SIG-M5 (cell line): ENCODE measurements around the gene WWOX.

ENCODE experiments used
- DNase-seq: peaks from one replicate; lab custom pipeline; 2025; lab: John Stamatoyannopoulos, UW

WWOX gene

GRCh38 chr16:78142788-78143187 is 43.3 kb downstream of the WWOX start:
- no peak for DNase-seq

DNA sequence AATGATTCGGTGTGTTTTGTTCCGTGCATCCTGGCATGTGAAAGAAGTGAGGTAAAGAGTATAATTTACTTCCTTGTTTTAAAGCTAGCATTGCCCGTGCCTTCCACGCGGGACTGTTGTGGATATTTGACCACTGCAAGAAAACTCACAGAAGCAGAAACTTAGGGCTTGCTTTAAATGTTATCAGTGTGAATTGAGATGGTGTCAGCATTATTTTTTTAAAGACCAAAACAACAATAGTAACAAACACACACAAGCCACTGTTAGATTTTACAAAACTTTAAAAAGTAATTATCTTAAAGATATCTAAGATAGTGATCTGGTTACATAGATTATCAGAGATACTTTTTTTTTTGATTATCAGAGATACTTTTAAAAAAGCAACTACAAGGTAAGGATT is 47.4 kb downstream of the WWOX start:
- DNase-seq, result no peak

- DNase-seq, result no peak
These were observed 48.5 kb downstream of the WWOX start for GRCh38 chr16:78147911-78148401.

DNA sequence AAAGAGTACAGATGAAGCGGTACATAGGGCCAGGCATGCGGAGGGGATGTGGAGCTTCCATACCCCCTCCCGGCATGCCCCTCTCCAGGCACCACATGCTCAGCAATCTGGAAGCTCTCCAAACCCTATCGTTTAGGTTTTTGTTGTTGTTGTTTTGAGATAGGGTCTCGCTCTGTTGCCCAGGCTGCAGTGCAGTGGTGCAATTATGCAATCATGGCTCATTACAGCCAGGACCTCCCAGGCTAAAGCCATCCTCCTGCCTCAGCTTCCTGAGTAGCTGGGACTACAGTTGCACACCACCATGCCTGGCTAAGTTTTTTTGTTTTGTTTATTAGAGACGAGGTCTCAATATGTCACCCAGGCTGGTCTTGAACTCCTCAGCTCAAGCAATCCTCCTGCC is 50.8 kb downstream of the WWOX start:
- no peak for DNase-seq

- DNase-seq, result no peak
These were observed 55.4 kb downstream of the WWOX start for GRCh38 chr16:78154729-78155461.

DNA sequence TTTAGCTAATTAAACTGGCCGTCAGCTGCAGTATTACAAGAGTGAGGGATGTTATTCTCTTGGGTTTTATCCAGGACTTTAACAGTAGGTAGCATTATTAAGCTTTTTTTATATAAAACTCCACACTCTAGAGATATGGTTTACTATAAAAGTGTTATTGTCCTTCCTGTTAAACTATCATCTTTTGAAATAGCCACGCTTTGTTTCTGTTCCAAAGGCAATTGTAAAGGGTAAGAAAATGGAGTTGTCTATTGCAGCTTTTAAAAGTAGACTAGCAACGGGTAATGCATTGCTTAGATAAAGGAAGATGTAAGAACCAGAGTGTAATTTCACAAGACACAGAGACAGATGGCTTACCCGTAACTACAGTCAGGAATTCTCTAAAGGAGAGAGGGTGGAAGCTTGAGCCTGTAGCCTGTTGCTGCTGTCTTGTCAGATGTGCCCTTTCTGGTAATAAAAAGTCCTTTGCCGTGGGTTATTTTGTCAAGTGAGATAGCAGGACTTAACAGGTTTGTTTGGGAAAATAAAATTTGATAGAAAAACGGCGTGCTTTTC is 56.4 kb downstream of the WWOX start:
- DNase-seq, result no peak

DNA sequence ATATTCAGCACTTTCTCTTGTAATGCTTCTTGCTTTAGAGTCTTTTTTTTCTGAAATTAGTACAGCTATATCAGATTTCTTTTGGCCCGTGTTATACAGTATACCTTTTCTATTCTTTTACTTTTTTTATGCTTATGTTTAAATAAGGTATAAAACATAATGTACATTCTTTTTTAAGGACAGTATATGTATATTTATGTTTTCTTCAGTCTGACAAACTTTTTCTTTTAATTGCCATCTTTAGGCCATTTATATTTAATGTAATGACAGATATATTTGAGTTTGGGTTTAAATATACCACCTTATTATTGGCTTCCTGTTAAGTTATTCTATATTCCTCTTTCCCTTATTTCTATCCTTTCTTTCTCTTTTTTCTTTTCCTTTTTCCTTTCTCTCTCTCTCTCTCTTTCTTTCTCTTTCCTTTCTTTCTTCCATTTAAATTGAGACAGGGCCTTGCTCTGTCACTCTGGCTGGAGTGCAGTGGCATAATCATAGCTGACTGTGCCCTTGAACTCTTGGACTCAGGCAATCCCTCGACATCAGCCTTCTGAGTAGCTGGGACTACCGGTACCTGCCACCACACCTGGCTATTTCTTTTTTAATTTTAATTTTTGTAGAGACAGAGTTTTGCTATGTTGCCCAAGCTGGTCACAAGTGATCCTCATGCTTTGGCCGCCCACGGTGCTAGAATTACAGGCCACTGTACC is 61.7 kb downstream of the WWOX start:
- DNase-seq, result no peak

- DNase-seq, result no peak
These were observed 64.6 kb downstream of the WWOX start for GRCh38 chr16:78163772-78164670.

- no peak for DNase-seq
These were observed 71.1 kb downstream of the WWOX start for GRCh38 chr16:78170494-78170933.

GRCh38 chr16:78175287-78175686 is 75.8 kb downstream of the WWOX start:
- DNase-seq, result no peak

DNA sequence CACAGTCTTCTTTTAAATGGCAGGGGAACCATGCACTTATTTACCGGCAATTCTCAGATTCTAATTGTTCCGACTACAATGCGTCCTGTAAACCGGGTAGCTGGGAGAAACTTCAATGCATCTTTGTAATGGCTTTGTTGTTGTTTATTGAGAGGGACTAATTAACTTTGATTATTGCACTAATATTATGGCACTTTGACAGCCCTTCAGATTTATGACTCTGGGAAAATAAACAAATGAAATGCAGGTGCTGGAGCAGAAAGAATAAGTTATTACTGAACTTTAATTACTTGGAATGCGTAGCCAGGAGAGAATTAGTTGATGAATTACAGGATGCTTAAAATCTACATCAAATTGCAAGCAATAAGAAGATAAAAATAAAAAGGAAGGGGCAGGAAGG is 77.0 kb downstream of the WWOX start:
- no peak for DNase-seq

GRCh38 chr16:78177218-78177617 is 77.8 kb downstream of the WWOX start:
- no peak for DNase-seq

GRCh38 chr16:78177987-78178386 is 78.5 kb downstream of the WWOX start:
- no peak for DNase-seq

- DNase-seq, result no peak
These were observed 80.2 kb downstream of the WWOX start for GRCh38 chr16:78179666-78180065.

GRCh38 chr16:78180349-78180748 is 80.9 kb downstream of the WWOX start:
- DNase-seq, result no peak

GRCh38 chr16:78183437-78184237 is 84.2 kb downstream of the WWOX start:
- DNase-seq, result no peak

- DNase-seq, result no peak
These were observed 85.1 kb downstream of the WWOX start for GRCh38 chr16:78184238-78185183.

- no peak for DNase-seq
These were observed 89.7 kb downstream of the WWOX start for GRCh38 chr16:78189121-78189520.

GRCh38 chr16:78192734-78193488 is 93.5 kb downstream of the WWOX start:
- no peak for DNase-seq
